GM12873 (cell line): ENCODE measurements around the gene SIRPG.

Experiments
- TF ChIP-seq, protein P1 (sequence below): IDR thresholded peaks from 2 replicates; pipeline ENCODE4 v1.5.1; 2012; ENCODE audit warnings: low read depth, mild to moderate bottlenecking, moderate library complexity, low read length, control low read depth; ENCODE audit not compliant: insufficient read depth; ENCODE audit errors: missing control alignments

The SIRPG gene

DNA sequence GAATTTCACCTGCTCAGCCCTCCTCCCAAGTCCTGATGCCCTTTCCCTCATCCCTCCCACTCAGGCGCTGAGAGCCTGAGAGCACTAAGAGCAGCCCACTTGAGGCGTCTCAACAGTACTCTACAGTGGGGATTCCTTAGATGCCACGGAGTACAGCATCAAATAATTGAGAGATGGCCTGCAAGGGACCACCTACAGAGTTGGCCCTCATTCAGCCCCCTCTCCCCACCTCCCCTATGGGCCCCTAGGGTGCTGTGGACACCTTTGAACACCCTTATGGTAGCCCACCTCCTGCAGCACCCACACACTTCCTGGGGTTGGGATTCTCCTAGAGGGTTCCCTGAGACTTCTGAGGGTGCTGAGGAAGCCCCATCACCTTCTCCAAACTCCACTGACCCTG is 37.1 kb upstream of the SIRPG start:
- TF ChIP-seq, protein P1, sequence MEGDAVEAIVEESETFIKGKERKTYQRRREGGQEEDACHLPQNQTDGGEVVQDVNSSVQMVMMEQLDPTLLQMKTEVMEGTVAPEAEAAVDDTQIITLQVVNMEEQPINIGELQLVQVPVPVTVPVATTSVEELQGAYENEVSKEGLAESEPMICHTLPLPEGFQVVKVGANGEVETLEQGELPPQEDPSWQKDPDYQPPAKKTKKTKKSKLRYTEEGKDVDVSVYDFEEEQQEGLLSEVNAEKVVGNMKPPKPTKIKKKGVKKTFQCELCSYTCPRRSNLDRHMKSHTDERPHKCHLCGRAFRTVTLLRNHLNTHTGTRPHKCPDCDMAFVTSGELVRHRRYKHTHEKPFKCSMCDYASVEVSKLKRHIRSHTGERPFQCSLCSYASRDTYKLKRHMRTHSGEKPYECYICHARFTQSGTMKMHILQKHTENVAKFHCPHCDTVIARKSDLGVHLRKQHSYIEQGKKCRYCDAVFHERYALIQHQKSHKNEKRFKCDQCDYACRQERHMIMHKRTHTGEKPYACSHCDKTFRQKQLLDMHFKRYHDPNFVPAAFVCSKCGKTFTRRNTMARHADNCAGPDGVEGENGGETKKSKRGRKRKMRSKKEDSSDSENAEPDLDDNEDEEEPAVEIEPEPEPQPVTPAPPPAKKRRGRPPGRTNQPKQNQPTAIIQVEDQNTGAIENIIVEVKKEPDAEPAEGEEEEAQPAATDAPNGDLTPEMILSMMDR, result no peak

- TF ChIP-seq, protein P1, result no peak
Measured at GRCh38 chr20:1693427-1693826, 35.8 kb upstream of the SIRPG start.

- TF ChIP-seq, protein P1, result no peak
Measured at GRCh38 chr20:1689721-1690120, 32.1 kb upstream of the SIRPG start.

GRCh38 chr20:1688886-1689538 is 31.4 kb upstream of the SIRPG start:
- TF ChIP-seq, protein P1, result no peak

GRCh38 chr20:1687053-1687452 is 29.5 kb upstream of the SIRPG start:
- TF ChIP-seq, protein P1, result no peak

- TF ChIP-seq, protein P1, result no peak
Measured at GRCh38 chr20:1686151-1686748, 28.7 kb upstream of the SIRPG start.

DNA sequence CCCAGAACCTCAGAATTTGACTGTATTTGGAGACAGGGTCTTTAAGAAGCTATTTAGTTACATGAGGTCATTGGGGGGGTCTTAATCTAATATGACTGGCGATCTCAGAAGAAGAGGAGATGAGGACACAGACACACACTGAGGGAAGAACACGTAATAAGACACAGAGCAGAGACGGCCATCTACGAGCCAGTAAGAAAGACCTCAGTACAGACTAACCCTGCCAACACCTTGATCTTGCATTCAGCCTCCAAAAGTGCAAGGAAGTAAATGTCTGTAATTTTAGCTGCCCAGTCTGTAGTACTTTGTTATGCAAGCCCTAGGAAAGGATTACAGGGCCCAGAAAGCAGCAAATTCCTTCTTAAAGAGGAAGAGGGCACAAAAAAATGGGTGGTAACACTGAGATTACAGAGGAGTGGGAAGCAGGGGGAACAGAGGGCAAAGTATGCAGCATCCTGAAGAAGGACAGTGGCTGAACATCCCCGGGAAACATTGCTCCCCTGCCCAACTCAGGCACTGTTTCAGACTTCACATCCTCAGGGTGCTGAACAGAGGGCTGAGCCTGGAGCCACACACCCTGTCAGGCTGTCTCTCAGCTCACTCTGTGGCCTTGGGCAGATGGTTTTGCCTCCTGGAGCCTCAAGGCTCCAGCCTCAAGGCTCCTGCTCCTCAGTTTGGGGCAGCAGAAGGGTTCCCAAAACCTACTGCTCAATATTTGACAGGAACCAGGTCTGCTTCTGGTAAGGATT is 27.9 kb upstream of the SIRPG start:
- TF ChIP-seq, protein P1, result no peak
